Type B pancreatic cell (in vitro differentiated cells): ENCODE results near the gene SLC4A1. TPM values are rescaled to one million over a fixed set of nuclear protein-coding genes. Genes with fewer than 3 reads are reported as not detected.

Experiments used
- DNase-seq: peaks from one replicate; pipeline ENCODE4 v3.0.0; 2021; ENCODE audit warnings: mixed read lengths; ENCODE audit not compliant: unreplicated experiment; ENCODE audit errors: extremely low spot score
- H3K27ac Mint-ChIP-seq: 2 replicates; pipeline ENCODE4 v1.8.0; 2021; ENCODE audit warnings: mild to moderate bottlenecking, mixed read lengths
- H3K27me3 Mint-ChIP-seq: 2 replicates; pipeline ENCODE4 v1.8.0; 2021; ENCODE audit warnings: mixed read lengths
- H3K36me3 Mint-ChIP-seq: 2 replicates; pipeline ENCODE4 v1.8.0; 2021; ENCODE audit warnings: mixed read lengths
- H3K4me1 Mint-ChIP-seq: one replicate; pipeline ENCODE4 v1.8.0; 2021; ENCODE audit warnings: mixed read lengths; ENCODE audit not compliant: unreplicated experiment
- H3K4me3 Mint-ChIP-seq: 2 replicates; pipeline ENCODE4 v1.8.0; 2021; ENCODE audit warnings: mild to moderate bottlenecking, mixed read lengths
- H3K9me3 Mint-ChIP-seq: 2 replicates; pipeline ENCODE4 v1.8.0; 2021; ENCODE audit warnings: mixed read lengths
- total RNA-seq: library from RNA; stranded (reverse); gene quantifications from 2 replicates; pipeline ENCODE4 v1.2.1, GENCODE V29; 2021; ENCODE audit warnings: low replicate concordance
- TF ChIP-seq, protein P1 (sequence below): fragments of 200-600 bp; sonication (generic); conservative IDR thresholded peaks from 2 replicates; pipeline ENCODE4 v1.5.0; 2021; ENCODE audit warnings: antibody characterized with exemption, mild to moderate bottlenecking

SLC4A1 gene
- total RNA-seq, 1 donor from 2014 or later, result not detected

DNA sequence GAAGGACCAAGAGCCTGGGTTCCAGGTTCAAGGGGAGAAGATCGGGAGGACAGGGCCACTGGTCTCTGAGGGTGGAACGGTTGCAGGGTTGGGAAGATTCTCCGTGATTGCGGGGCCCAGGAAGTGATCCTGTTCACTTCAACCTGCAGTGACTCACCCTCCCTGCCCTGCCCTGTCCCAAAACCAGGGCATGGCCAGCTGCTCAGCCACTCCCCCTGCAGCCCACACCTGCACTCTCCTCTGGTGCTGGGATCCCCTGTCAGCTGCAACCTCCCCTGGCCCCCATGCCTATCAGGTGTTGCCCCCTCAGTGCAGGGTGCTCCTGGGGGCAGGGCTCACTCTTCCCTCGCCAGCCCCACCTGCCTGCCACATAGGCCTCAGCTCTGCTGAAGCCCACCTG lies 41.5 kb upstream of the SLC4A1 start:
- DNase-seq, result no peak
- TF ChIP-seq, protein P1, sequence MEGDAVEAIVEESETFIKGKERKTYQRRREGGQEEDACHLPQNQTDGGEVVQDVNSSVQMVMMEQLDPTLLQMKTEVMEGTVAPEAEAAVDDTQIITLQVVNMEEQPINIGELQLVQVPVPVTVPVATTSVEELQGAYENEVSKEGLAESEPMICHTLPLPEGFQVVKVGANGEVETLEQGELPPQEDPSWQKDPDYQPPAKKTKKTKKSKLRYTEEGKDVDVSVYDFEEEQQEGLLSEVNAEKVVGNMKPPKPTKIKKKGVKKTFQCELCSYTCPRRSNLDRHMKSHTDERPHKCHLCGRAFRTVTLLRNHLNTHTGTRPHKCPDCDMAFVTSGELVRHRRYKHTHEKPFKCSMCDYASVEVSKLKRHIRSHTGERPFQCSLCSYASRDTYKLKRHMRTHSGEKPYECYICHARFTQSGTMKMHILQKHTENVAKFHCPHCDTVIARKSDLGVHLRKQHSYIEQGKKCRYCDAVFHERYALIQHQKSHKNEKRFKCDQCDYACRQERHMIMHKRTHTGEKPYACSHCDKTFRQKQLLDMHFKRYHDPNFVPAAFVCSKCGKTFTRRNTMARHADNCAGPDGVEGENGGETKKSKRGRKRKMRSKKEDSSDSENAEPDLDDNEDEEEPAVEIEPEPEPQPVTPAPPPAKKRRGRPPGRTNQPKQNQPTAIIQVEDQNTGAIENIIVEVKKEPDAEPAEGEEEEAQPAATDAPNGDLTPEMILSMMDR, result no peak
- H3K4me1 Mint-ChIP-seq, result no peaks in the 10 kb centered on the region
- H3K4me3 Mint-ChIP-seq, result peak overlapping the region; percentile 68
- H3K27me3 Mint-ChIP-seq, result peaks cover 62% of the 10 kb centered on the region
- no peak overlapping the region for H3K27ac Mint-ChIP-seq
- no peaks in the 10 kb centered on the region for H3K36me3 Mint-ChIP-seq
- H3K9me3 Mint-ChIP-seq, result no peaks in the 10 kb centered on the region

DNA sequence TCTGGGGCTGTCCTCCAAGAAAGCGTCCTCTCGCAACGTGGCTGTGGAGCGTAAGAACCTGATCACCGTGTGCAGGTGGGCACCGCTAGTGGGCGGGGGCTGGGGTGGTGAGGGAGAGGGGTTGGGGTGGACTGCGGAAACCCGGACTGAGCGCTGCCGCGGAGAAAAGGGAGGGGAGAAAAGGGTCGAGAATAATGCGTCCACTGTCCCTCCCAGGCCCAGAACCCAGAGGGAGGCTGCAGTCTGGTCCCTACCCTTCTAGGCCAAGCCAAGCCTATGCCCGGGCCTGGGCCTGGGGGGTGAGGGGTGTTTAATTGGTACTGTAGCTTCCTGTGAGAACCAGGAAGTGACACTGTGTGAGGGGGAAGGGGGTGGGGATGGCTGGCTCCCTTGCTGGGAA lies 40.9 kb upstream of the SLC4A1 start:
- H3K4me3 Mint-ChIP-seq, result peak overlapping the region; percentile 51
- TF ChIP-seq, protein P1, result no peak
- H3K27ac Mint-ChIP-seq, result no peak overlapping the region
- H3K27me3 Mint-ChIP-seq, result peaks cover 59% of the 10 kb centered on the region
- DNase-seq, result no peak
- H3K4me1 Mint-ChIP-seq, result no peaks in the 10 kb centered on the region
- no peaks in the 10 kb centered on the region for H3K36me3 Mint-ChIP-seq
- no peaks in the 10 kb centered on the region for H3K9me3 Mint-ChIP-seq

DNA sequence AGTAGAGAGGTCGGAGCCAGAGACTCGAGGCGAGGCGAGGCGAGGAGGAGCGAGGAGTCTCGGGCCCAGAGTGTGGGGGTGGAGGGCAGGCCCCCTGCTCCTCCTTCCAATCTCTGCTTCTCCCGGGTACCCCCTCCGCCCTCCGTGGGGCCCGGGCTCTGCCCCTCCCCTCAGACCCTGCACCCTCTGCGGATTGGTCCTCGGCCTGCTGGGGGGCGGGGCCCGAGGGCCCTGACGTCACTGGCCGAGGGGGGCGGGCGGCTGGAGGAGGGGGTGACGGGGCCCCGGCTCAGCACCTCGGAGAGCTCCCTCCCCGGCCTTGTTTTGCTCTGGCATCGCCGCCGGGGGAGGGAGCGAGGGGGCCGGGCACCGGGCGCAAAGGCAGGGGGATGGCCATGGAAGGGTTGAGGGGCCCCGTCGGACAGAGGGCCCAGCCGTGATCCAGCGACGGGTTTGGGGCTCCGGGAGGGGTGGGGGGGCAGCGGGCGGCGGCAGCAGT lies 40.4 kb upstream of the SLC4A1 start, which contains the start of gene RUNDC3A:
TSS of gene RUNDC3A (plus strand) at position 282 of the 499 bp plus-strand sequence. CDS start 232 bp downstream, outside the sequence.
- peak; percentile 96 for DNase-seq
- H3K36me3 Mint-ChIP-seq, result no peaks in the 10 kb centered on the region
- TF ChIP-seq, protein P1, result peak; percentile 11
- no peaks in the 10 kb centered on the region for H3K4me1 Mint-ChIP-seq
- peaks cover 56% of the 10 kb centered on the region for H3K27me3 Mint-ChIP-seq
- peak within 1 kb of the TSS; percentile 82 for H3K4me3 Mint-ChIP-seq
- H3K27ac Mint-ChIP-seq, result peak within 1 kb of the TSS; percentile 18
- H3K9me3 Mint-ChIP-seq, result no peaks in the 10 kb centered on the region

GRCh38 chr17:44307387-44308186 lies 39.7 kb upstream of the SLC4A1 start:
- Mint-ChIP-seq H3K36me3 (no peaks in the 10 kb centered on the region), H3K27me3 (peaks cover 51% of the 10 kb centered on the region), H3K4me1 (no peaks in the 10 kb centered on the region), H3K4me3 (peak overlapping the region; percentile 82), H3K27ac (peak overlapping the region; percentile 18), H3K9me3 (no peaks in the 10 kb centered on the region)
- TF ChIP-seq, protein P1, result no peak
- no peak for DNase-seq

DNA sequence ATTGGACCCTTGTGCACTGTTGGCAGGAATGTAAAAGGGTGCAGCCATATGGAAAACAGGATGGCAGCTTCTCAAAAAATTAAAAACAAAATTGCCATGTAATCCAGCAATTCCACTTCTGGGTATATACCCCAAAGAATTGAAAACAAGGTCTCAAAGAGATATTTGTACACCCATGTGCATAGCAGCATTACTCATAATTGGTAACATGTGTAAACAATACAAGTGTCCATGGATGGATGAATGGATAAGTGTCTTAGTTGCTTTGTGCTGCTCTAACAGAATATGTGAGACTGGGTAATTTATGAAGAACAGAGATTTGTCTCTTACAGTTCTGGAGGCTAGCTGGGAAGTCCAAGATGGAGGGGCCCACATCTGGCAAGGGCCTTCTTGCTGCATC lies 36.7 kb upstream of the SLC4A1 start:
- Mint-ChIP-seq H3K27ac (no peak overlapping the region), H3K4me1 (no peaks in the 10 kb centered on the region), H3K4me3 (no peak overlapping the region), H3K27me3 (peaks cover 41% of the 10 kb centered on the region), H3K36me3 (no peaks in the 10 kb centered on the region), H3K9me3 (no peaks in the 10 kb centered on the region)
- TF ChIP-seq, protein P1, result no peak
- no peak for DNase-seq
